Hypothalamus (tissue), 51 donors: ENCODE measurements around the gene LHX3.

ENCODE experiments used
- DNase-seq, 51 donors: peaks; one replicate each; lab custom pipeline; 2025; lab: John Stamatoyannopoulos, UW

Gene LHX3

DNA sequence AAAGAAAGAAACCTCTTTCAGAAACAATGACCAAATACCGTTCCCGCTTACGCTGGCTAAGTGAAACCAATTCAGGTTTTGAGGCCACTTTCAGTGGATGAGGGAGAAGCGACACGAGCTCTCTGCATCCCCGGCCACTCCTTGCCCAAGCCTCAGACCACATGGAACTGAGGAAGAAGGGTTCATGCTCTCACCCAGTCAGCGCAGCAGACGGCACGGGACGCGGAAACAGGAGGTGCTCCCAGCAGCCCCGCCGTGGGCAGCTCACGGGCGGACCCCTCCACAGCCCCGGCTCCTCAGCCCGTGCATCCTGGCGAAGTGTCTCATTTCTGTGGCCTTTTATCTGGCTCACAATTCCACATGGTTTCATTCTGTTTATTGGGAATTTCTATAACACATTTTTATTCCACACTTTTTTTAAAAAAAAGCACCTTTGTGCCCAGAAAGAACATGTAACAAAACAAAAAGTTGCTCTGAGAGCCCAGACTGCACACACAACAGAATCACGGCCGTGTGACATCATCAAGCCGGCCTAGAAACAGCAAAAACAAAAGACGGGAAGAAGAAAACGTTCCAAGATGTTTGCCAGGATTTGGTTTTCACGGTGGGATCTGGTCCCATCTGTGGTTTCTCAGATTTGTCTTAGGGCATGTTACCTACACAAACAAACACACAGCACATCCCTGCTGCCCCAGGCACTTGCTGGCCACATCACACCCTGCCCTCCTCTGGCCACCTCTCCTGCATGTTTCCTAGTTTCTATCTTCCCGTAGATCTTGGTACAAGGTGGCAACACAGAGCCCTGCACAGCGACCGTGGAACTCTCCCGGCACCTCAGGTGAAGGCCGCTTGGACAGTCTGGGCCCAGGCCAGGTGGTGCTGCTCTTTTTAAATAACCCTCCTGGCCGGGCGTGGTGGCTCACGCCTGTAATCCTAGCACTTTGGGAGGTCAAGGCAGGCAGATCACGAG, 24.5 kb upstream of the LHX3 start:
- peak in 5 of 51 donors; percentile 8 to 33 (median 20) for DNase-seq

DNA sequence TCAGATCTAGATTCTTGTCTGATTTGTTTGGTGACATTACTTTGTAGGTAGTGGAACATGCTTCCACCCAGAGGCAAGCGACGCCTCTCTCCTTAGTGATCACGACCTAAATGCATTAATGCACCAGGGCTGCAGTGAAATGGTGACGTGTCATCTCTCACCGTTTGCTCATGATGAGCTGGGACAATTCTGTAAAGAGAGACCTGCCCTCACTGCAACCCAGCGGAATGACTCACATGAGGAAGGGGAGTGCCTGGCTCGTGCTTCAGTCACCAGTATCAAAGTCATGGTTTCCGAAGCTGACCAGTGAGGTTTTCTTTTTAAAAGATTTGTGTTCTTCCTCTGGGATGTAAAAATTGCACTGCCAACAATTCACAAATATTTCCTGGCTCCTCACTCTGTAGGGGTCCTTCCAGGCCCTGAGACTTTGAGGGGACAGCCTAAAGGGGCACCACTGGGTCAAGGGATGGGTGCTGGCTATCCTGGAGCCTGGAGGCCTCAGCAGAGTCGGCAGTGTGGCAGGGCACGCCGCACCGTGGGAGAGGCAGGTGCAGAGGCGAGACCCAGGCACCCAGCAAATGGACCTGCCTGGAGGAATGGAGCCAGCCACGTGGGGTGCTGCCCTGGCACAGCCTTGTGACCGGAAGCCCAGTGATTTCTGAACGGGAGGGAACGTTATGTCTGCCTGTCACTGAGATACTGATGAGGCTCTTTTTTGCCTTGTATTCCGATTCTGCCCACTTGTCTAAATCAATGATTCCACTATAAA, 23.4 kb upstream of the LHX3 start:
- peak in 1 of 51 donors; percentile 7 for DNase-seq

DNA sequence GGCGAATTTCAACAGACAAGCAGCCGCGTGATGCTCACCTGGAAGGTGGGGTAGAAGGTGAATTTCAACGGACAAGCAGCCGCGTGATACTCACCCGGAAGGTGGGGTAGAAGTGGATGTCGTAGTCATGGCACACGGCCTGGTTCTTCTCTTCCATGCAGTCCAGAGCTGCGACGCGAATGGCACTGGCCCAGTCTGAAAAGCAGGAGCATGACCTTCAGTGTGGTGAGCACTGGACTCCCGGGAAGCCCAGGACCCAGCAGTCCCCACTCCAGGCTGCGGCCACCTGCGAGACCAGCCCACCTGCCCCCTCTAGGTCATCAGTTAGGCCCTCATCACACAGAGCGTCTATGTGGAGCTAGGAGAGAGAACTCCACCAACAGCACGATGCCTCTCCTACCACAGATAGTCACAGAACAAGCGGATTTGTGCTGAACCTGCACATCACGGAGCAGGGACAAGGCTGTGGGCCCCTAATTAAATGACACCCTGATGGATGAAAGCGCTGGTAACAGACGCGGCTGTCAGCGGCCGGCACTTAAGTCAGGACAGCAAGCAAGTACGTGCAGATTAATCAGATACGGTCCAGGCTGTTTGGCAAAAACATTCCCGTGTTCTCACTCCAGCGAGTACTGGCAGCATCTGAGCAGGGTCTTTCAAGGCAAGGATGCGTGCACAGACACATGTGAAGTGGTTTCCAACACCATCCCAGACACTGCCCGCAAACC, 21.9 kb upstream of the LHX3 start:
- DNase-seq: no peak

DNA sequence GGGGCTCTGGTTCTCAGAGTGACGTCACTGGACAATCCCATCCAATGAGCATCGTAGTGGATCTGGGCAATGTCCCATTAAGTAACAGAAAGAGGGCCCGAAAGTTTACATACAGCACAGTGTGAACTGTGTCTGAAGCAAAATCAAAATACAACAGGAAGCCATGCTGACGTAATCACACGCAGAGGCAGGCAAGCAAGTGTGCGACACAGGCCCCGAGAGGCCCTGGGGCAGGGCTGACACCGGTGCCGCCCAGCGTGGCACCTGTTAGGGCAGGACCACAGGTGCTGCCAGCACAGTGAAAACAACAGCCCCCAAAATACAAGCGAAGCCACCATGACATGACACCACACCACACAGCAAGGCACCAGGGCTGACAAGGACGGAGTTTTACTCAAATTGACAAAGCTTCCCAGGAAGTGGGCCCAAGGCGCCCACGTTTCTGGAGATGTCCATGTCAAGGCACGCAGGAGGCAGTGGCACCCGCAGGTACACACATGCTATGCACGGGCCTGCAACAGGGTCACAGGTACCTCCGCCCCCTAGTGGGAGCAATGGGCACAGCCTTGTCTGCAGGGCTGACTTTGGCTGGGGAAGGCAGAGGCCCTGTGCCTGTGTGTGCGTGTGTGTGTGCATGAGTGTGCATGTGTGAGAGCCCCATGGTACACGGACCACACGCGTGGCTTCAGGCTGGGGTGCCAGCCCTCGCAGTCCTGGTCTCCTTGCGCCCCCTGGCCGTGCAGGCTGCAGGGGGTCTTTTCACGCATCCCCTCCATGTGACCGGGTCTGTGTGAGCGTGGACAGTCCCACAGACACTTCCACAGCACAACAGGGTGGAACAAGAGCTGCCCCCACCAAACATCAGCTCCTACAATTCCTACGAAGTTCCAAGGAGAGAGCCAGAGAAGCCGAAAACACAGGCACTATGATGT, 21.1 kb upstream of the LHX3 start:
- DNase-seq: peak in 8 of 51 donors; percentile 6 to 26 (median 19)

DNA sequence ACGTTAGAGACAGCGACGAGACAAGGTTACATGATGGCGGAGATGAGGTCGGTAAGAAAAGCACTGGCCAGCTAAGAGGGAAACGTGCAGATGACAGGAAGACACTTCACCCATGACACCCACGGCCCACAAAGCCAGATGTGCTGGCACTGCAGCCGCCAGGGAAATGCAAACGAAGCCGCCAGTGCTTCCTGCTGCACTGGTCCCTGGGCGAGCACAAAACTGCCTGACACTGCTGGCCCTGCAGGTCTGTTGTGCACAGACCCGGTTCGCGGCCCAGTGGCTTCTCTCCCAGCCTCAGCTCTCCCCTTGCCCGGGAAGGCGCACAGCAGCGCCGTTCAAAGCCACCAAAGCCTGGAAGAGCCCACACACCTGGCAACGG, 20.4 kb upstream of the LHX3 start:
- DNase-seq: no peak

DNA sequence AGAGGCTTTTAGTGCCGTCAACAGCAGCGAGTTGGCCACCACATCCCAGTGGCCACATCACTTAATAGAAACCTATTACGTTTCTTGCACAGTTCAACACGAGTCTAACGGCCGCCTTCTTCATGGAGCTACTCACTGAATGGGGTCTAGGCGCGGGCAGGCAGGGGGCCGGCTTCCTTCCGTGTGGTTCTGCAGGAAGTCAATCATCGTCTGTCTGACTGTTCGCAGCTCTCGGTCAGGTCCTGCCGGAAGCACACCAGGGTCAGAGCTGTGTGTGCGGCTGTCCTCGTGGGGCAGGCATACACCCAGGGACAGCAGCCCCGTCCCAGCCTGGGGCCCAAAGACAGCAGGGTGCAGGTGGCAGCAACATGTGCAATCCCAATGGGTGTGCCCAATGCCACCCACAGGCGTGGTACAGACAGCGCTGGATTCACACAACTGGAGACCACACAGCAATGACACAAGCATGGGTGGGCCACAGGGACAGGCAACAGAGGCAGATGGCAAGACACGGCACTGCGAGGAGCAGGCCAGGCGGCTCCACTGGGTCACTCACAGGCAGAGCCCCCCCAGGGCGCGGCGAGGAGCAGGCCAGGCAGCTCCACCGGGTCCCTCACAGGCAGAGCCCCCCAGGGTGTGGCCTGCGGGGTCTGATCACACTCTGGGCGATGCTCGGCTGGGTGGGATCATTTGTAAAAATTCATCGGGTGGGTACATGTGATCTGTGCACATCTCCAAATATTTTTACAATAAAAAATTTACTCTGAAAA, 19.1 kb upstream of the LHX3 start:
- DNase-seq: no peak

DNA sequence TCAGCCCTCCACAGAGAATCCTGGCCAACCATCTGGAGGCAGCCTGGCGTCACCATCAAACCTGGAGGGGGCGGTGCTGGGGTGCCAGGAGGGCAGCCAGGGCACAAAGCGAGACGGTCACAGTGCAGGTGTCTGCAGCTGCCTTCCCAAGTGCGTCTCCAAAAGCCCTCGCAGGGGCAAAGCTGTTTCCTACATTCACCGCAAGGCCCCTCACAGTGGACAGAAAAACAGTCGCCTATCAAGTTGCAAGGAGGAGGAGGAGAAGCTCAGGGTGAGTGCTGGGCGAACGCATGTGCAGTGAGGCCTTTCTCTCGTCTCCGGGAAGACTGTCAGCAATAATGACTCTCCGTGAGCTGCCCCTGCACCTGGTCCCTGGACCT, 18.0 kb upstream of the LHX3 start:
- no peak for DNase-seq

DNA sequence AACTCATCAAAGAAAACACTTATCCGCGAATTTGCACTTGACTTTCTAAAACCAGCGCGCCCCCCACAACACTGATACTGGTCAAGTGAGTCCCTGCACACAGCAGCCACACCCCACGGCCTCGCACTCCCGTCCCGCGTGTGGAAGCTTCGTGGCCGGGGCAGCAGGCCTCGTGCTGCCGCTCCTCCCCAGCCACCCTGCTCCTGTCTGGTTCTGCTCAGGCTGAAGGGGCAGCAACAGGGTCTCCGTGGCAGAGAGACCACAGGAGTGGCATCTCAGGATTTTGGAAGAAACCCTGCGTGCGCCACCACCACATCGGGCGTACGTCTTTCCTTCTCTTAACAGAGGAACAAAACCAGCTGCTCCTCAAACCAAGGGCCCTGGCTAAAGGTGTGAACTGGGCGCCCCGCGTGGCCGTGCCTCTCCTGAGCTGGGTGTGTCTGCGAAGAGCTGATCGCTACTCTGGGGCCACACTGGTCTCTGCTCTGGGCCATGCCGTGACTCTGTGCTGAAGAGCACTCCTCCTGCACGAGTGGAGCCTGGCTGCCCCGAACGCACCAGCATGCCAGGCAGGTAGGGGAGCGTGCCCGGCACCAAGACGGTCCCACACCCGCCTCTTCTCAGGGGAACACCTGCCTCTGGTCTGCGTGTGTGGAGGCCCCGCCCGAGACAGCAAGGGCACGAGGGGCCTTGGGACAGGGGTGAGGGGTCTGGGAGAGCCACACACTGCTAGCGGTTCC, 17.4 kb upstream of the LHX3 start:
- DNase-seq: no peak

DNA sequence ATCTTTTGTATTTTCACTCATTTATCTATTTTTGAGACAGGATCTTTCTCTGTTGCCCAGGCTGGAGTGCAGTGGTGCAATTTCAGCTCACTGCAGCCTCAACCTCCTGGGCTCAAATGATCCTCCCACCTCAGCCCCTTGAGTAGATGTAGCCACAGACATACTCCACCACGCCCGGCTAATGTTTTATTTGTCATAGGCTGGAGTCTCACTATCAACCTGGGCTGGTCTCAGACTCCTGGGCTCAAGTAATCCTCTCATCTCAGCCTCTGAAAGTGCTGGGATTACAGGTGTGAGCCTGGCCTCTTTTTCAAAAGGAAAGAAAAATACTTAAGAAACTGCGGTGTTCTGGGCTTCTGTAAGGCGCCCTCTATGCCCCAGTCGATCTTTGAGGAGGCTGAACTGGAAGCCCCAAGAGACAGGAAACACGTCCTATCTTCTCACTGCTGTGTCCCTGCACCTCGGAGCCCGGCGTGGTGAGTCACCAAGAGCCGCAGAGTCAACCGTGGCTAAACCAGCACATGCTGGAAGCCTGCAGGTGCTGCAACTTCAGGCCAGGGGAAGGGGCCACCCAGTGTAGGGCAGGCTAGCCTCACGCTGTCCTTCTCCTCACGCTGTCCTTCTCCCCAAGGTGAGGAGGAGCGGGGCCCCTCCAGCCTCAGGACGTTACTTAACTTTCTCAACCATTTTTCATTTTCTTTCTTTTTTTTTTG, 15.2 kb upstream of the LHX3 start:
- DNase-seq: no peak

DNA sequence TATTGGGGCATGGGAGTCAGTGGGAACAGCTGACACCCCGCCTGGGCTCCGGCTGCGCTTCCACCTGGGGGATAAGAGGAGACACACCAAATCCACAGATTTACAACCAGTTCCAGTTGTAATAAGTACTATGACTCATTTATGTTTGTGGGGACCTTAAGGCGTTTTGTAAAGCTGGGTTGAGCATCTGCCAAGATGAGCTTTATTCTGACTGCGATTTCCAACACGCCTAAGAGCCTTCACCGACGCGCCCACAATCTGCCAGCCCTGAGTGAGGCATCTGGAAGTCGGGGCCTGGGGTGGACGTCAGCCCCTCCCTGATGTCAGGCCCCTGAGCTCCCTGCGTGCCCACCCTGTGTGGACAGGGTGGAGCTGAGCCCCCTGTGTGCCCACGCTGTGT, 14.3 kb upstream of the LHX3 start:
- no peak for DNase-seq

DNA sequence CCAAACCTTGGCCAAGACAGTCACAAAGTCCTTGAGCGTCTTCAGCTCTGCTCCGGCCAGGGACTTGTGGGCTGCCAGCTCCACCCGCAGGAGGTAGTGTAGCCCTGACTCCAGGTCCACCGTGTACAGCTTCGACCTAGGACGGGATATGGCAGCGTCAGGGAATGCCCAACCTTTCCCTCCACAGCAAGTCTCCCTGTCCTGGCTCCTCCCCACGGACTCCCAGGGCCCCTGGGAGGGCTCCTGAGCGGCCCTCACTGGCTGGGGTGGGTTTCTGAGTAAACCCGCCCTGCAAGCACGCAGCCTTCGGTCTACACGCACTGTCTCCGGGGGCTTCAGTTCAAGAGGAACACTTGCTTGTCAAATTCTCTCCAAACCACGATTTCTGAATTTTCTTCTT, 13.7 kb upstream of the LHX3 start:
- no peak for DNase-seq

DNA sequence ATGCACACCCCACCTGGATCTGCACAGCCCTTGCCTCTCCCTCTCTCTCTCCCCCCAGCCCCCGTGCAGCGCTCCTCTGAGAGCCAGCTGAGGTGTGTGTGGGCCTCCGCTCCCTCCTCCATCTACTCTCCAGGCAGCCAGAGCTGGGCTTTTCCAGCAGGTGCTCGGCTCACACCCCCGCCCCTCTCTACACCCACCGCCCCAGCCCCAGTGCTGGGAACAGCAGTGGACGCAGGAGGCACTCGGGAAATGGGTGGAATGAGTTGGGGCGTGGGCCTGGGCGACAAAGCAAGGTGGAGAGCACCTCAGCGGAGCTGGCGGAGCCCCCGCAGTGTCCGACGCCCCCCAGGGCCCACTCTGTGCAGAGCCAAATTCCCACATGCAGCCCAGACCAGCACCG, 13.3 kb upstream of the LHX3 start:
- DNase-seq: no peak

DNA sequence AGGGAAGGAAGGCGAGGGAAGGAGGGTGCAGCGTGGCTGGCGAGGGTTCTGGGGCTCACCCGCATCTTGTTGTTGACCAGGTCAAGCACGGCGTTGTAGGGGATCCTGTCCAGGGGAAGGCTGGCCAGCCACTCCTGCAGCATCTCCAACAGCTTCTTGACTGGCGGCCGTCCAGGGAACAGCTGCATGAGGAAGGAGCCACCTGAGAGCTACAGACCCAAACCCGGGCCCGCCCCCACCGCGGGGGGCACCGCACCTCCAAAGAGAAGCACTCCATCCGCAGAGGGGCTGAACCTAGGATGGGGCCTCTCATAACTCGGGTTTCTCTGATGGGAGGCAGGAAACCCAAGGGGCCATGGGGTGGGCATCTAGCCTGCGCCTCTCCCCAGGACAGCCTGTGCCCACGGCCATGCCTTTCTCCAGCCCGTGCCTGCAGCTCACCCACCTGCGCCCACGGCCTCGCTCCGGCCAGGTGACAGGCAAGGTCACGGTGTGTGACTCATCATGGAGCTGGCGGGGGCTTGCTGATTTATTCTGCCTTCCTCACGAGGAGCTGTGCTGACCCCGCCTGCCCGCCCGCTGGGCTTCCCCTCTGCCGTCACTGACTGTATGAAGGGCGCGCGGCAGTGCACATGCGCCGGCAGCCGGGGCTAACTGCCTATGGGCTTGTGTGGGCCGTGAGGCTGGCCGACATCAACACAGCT, 11.8 kb upstream of the LHX3 start:
- DNase-seq: no peak

DNA sequence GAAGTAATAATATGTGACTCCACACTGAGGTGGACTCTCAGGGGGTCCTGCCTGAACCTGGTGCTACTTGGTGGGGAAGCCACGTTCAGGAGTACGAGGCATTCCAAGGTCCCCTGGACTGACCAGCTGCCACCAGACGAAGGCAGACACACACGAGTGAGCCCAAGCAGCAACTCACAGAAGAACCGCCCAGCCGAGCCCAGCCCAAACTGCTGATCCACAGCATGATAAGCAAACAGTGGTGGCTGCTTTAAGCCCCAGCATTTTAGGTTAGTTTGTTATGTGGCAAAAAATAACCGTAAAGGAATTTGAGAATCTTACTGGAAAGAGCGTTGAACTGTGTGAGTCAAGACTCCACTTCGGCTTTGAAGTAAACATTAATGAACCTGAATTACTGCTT, 8.8 kb upstream of the LHX3 start:
- DNase-seq: no peak

DNA sequence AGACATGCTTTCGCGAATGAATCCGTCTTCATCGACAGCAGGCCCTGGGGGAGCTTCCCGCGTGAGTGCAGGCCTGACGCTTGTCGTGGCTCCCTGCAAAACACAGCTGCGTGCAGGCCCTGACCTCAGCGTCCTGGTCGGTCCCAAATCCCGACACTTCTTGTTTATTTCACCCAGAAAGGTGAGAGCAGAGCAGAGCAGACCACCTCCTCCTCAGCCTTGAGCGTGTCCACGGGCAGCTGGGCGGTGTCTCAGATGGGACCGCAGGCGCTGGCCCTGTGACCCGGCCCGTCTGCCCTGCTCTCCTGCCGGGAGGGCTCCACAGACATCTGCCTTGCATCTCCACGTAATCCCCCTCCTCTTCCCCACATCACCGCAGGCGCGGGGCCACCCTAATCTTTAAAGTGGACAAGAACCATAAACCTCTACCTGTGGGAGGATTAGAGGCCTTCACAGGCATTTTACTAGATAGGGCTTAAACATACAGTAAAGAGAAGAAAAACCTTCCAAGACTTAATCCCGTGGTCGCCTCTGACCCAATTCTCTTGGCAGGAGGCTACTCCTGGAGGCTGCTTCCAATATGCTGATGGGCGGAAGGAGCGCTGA, 7.5 kb upstream of the LHX3 start:
- no peak for DNase-seq

DNA sequence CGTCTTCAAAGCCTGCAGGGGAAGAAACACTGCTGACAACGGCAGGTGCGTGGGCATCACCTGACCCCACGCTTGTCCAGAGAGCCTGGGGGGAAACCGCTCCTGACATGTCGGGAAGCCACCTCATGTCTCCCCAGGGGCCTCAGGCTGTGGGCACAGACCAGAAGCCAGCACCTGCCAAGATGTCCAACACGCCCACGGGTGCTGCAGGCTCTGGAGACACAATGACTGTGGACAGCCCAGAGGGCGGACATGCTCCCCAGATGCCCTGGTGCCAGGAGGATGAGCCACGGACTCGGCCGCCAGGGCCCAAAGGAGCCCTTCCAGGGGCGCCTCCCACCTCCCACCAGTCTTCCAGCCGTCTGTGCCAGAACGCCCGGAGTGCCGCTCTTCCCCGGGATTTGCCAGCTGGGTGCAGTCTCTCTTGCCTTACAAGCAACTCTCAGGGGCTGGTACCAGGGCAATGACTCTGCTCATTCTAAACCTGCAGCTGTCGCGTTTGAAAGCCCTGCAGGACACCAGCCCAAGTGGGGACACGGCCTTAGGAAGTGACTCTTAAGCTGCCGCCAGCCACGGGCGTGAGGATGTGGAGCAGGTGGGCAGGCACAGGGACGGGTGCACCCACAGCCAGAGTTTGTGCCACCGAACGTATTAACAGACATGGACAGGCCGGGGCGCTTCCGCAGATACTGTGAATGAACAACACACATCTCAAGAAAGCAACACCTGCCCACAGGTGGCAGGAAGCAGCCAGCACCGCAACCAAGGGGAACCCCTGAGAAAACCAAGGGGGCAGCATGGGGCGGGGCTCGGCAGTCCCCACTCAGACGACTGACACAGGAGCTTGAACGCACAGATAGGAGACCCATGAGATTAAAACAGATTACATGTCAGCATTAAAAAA, 6.8 kb upstream of the LHX3 start:
- no peak for DNase-seq
